OCI-LY1 (cell line): Measurements from ENCODE around the gene NPM1.

Source experiments
- H2AFZ ChIP-seq: fragments of 200-600 bp; sonication (generic), shearing (Covaris generic); 2 replicates; pipeline ENCODE4 v1.6.0; 2014; ENCODE audit warnings: antibody characterized with exemption, mild to moderate bottlenecking, low read length
- H3F3A ChIP-seq: fragments of 200-600 bp; sonication (generic), shearing (Covaris generic); 2 replicates; pipeline ENCODE4 v1.6.0; 2014; ENCODE audit warnings: mild to moderate bottlenecking, antibody characterized with exemption, low read length, moderate library complexity; ENCODE audit not compliant: insufficient read depth
- H3K27ac ChIP-seq: fragments of 200-600 bp; sonication (generic); 2 replicates; pipeline ENCODE4 v1.5.1; 2014; ENCODE audit warnings: low read length, mixed run types, mild to moderate bottlenecking, low read depth; ENCODE audit not compliant: poor library complexity, severe bottlenecking
- H3K27me3 ChIP-seq: fragments of 200-600 bp; sonication (generic); 2 replicates; pipeline ENCODE4 v1.6.0; 2014; ENCODE audit warnings: antibody characterized with exemption, mild to moderate bottlenecking, low read length, moderate library complexity; ENCODE audit not compliant: insufficient read depth
- H3K36me3 ChIP-seq: fragments of 200-600 bp; sonication (generic); 2 replicates; pipeline ENCODE4 v1.6.1; 2014; ENCODE audit warnings: mild to moderate bottlenecking, antibody characterized with exemption, low read length, moderate library complexity, mixed read lengths; ENCODE audit not compliant: insufficient read depth
- H3K4me1 ChIP-seq: fragments of 200-600 bp; sonication (generic); 2 replicates; pipeline ENCODE4 v1.5.1; 2014; ENCODE audit warnings: mild to moderate bottlenecking, low read length, moderate library complexity; ENCODE audit not compliant: insufficient read depth, severe bottlenecking
- H3K4me2 ChIP-seq: fragments of 200-600 bp; sonication (generic), shearing (Covaris generic); 2 replicates; pipeline ENCODE4 v1.6.1; 2014; ENCODE audit warnings: low read length
- H3K4me3 ChIP-seq: fragments of 200-600 bp; sonication (generic); 2 replicates; pipeline ENCODE4 v1.5.1; 2014; ENCODE audit warnings: low read length, low read depth, mild to moderate bottlenecking, mixed read lengths; ENCODE audit not compliant: poor library complexity, severe bottlenecking
- H3K79me2 ChIP-seq: fragments of 200-600 bp; shearing (Covaris generic); 2 replicates; pipeline ENCODE4 v1.6.1; 2016; ENCODE audit warnings: mixed run types, low read length, mixed read lengths; ENCODE audit not compliant: insufficient read depth
- H3K9ac ChIP-seq: fragments of 200-600 bp; sonication (generic), shearing (Covaris generic); 2 replicates; pipeline ENCODE4 v1.6.1; 2014; ENCODE audit warnings: mild to moderate bottlenecking, low read length, mixed read lengths
- H3K9me2 ChIP-seq: fragments of 200-600 bp; sonication (generic), shearing (Covaris generic); 2 replicates; pipeline ENCODE4 v1.6.1; 2014; ENCODE audit warnings: low read depth, mild to moderate bottlenecking, low read length, mixed read lengths
- H3K9me3 ChIP-seq: fragments of 200-600 bp; shearing (Covaris generic); 2 replicates; pipeline ENCODE4 v1.6.1; 2014; ENCODE audit warnings: low read length, mixed read lengths
- H4K20me1 ChIP-seq: fragments of 200-600 bp; sonication (generic), shearing (Covaris generic); 2 replicates; pipeline ENCODE4 v1.6.0; 2016; ENCODE audit warnings: mild to moderate bottlenecking, low read length; ENCODE audit not compliant: insufficient read depth
- CTCF ChIP-seq: fragments of 200-600 bp; sonication (generic), shearing (Covaris generic); IDR thresholded peaks from 2 replicates; pipeline ENCODE4 v1.5.1; 2017; ENCODE audit warnings: mild to moderate bottlenecking, antibody characterized with exemption, low read length, moderate library complexity, mixed read lengths
- EZH2 ChIP-seq: fragments of 200-600 bp; sonication (generic), shearing (Covaris generic); IDR thresholded peaks from 2 replicates; pipeline ENCODE4 v1.8.0; 2017; ENCODE audit warnings: borderline replicate concordance, mixed run types, mild to moderate bottlenecking, antibody characterized with exemption, low read length, moderate library complexity, mixed read lengths

NPM1 gene

DNA sequence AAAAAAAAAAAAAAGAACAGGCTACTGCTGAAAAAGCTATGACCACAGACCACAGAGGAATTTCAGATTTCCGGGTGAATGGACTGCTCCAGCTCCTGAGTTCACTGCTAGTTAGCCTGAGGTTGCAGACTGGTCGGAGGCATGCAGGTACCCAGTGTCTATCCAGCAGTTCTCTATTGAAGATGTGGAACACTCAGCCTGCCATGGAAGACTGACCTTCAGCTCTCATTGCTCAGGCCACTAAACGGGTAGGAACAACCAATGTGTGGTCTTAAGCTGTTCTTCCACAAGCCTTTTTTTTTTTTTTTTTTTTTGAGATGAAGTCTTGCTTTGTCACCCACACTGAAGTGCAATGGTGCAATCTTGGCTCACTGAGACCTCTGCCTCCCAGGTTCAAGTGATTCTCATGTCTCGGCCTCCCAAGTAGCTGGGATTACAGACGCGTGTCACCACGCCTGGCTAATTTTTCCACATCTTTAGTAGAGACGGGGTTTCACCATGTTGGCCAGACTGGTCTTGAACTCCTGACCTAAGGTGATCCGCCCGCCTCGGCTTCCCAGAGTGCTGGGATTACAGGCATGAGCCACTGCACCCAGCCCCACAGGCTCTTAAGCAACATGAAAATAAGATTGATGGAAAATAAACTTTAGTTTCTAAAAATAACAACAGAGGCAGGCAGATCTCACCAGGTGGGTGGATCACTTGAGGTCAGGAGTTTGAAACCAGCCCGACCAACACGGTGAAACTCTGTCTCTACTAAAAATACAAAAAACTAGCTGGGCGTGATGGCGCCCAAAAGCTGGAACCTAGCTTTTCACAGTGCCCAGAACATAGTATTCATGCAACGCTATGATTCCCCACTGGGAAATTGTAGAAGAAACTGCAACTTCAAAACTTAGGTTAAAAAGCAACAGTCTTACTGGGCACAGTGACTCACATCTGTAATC is 20.0 kb upstream of the NPM1 start:
- Histone ChIP-seq H3K9me2 (no peaks in the 10 kb centered on the region), H4K20me1 (no peaks in the 10 kb centered on the region), H3K36me3 (no peaks in the 10 kb centered on the region), H3K4me2 (no peak overlapping the region), H2AFZ (no peak overlapping the region), H3K9ac (no peak overlapping the region), H3K79me2 (no peaks in the 10 kb centered on the region), H3K27me3 (no peaks in the 10 kb centered on the region), H3K4me3 (no peak overlapping the region), H3F3A (no peaks in the 10 kb centered on the region), H3K9me3 (no peaks in the 10 kb centered on the region), H3K4me1 (no peaks in the 10 kb centered on the region), H3K27ac (no peak overlapping the region)
- TF ChIP-seq CTCF (no peak), EZH2 (no peak)

- Histone ChIP-seq H3K9me3 (no peaks in the 10 kb centered on the region), H3F3A (no peaks in the 10 kb centered on the region), H2AFZ (no peak overlapping the region), H4K20me1 (no peaks in the 10 kb centered on the region), H3K36me3 (no peaks in the 10 kb centered on the region), H3K9ac (no peak overlapping the region), H3K27me3 (no peaks in the 10 kb centered on the region), H3K4me3 (no peak overlapping the region), H3K27ac (no peak overlapping the region), H3K4me2 (no peak overlapping the region), H3K9me2 (no peaks in the 10 kb centered on the region), H3K79me2 (no peaks in the 10 kb centered on the region), H3K4me1 (no peaks in the 10 kb centered on the region)
- TF ChIP-seq CTCF (no peak), EZH2 (no peak)
Measured at GRCh38 chr5:171369056-171369455, 18.6 kb upstream of the NPM1 start.

DNA sequence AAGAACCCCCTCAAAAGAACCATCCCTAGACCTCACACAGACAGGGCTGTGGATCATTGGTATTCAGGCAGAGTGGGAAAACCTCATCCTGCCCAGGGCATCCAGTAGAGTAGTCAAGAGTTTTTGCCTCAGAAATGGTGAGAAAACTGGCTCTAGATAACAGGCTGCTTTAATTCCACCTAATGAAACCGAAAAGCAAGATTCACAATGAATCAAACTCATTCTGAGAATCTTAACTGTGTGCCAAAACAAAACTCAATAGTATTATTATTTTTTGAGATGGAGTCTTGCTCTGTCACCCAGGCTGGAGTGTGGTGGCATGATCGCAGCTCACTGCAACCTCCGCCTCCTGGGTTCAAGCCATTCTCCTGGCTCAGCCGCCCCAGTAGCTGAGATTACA is 17.8 kb upstream of the NPM1 start:
- H3K36me3 ChIP-seq, result no peaks in the 10 kb centered on the region
- H3K27ac ChIP-seq, result no peak overlapping the region
- TF ChIP-seq CTCF (no peak), EZH2 (no peak)
- H3K9me2 ChIP-seq, result no peaks in the 10 kb centered on the region
- H4K20me1 ChIP-seq, result no peaks in the 10 kb centered on the region
- no peaks in the 10 kb centered on the region for H3F3A ChIP-seq
- H3K4me1 ChIP-seq, result no peaks in the 10 kb centered on the region
- H3K4me3 ChIP-seq, result no peak overlapping the region
- H3K4me2 ChIP-seq, result no peak overlapping the region
- no peaks in the 10 kb centered on the region for H3K9me3 ChIP-seq
- no peaks in the 10 kb centered on the region for H3K79me2 ChIP-seq
- no peaks in the 10 kb centered on the region for H3K27me3 ChIP-seq
- no peak overlapping the region for H2AFZ ChIP-seq
- no peak overlapping the region for H3K9ac ChIP-seq
